AG04450 (cell line): ENCODE measurements around the gene NOTCH3. TPM values are rescaled to one million over a fixed set of nuclear protein-coding genes. Genes with fewer than 3 reads are reported as not detected.

ENCODE experiments used
- CTCF ChIA-PET: fragments of 300-600, 350-600 bp; formaldehyde crosslinking; extraction: SDS; loops from one replicate; lab custom pipeline; 2022; ENCODE audit warnings: antibody characterized with exemption, inconsistent platforms; lab: Charles Lee
- POLR2A ChIA-PET: fragments of 350-600 bp; formaldehyde crosslinking; extraction: SDS; loops from one replicate; lab custom pipeline; 2021; ENCODE audit warnings: antibody characterized with exemption, inconsistent platforms; lab: Yijun Ruan, JAX
- DNase-seq: peaks from one replicate; pipeline ENCODE4 v3.0.0-alpha.2; 2011; ENCODE audit warnings: low read depth, low spot score
- H3K27ac ChIP-seq: one replicate; pipeline ENCODE4 v1.5.1; 2012; ENCODE audit warnings: low read depth, low read length, control low read depth
- H3K27me3 ChIP-seq: one replicate; pipeline ENCODE4 v1.6.0; 2012; ENCODE audit warnings: low read length; ENCODE audit not compliant: control insufficient read depth, insufficient read depth
- H3K4me3 ChIP-seq: 2 replicates; pipeline ENCODE4 v1.5.1; 2011; ENCODE audit warnings: mild to moderate bottlenecking, low read depth, low read length, control low read depth
- H3K9me3 ChIP-seq: 2 replicates; pipeline ENCODE4 v1.5.1; 2012; ENCODE audit warnings: low read length; ENCODE audit not compliant: control insufficient read depth, insufficient read depth
- CTCF ChIP-seq: IDR thresholded peaks from 2 replicates; pipeline ENCODE4 v1.5.1; 2011; ENCODE audit warnings: low read depth, low read length, control low read depth, inconsistent platforms
- polyA plus RNA-seq: library from polyadenylated mRNA; depleted of rRNA; stranded (reverse); fragments of >200 nt; gene quantifications from 2 replicates; pipeline ENCODE4 v1.2.3, GENCODE V29; 2011

The NOTCH3 gene
- polyA plus RNA-seq, 1 experiment = 8.8 TPM

GRCh38 chr19:15245370-15246197, 44.8 kb upstream of the NOTCH3 start:
- CTCF ChIA-PET = interaction anchor here (0.6 kb wide), 1 partner anchor 336 kb away, joined by 3 read pairs; no protein-coding TSS in a partner anchor
- no peak for TF ChIP-seq CTCF
- Histone ChIP-seq H3K27me3 (no peaks in the 10 kb centered on the region), H3K4me3 (no peak overlapping the region), H3K27ac (no peak overlapping the region), H3K9me3 (no peaks in the 10 kb centered on the region)
- POLR2A ChIA-PET = no interaction called here
- no peak for DNase-seq

- TF ChIP-seq CTCF = no peak
- Histone ChIP-seq H3K27ac (no peak overlapping the region), H3K27me3 (no peaks in the 10 kb centered on the region), H3K9me3 (no peaks in the 10 kb centered on the region), H3K4me3 (no peak overlapping the region)
- ChIA-PET CTCF (interaction anchor here (0.6 kb wide), 1 partner anchor 337 kb away, joined by 3 read pairs; no protein-coding TSS in a partner anchor), POLR2A (interaction anchor here (0.5 kb wide), 1 partner anchor 15 kb away, joined by 3 read pairs; no protein-coding TSS in a partner anchor)
- no peak for DNase-seq
Observed at GRCh38 chr19:15244808-15245207, 44.0 kb upstream of the NOTCH3 start.

DNA sequence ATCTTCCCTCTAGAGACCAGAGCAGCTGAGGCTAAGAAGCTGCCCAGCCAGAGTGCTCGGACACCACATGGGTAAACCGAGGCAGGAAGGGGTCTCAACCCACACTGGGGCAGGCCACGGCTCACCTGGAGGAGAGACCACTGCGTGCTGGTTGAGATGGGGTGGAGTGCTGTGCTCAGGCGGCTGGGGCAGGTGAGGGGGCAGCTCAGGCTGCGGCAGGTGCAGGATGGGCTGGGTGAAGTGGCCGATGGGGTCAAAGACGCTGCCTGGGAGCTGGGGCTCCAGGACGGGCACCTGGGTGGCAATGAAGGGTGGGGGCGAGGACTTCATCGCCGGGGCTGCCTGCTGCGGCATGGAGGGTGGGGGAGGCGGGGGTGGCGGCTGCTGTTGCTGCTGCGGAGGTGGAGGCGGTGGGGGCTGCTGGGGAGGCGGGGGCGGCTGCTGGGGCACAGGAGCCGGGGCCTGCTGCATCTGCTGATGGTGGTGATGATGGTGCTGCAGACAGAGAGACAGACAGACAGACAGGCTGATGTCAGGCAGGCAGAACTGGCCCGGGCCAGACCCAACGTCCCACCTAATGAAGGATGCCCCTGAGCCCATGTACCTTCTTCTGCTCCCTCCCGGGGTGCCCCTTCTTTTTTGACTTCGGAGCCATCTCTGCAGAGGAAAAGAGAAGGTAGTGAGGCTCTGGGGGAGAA, 43.5 kb upstream of the NOTCH3 start:
- Histone ChIP-seq H3K27ac (no peak overlapping the region), H3K9me3 (no peaks in the 10 kb centered on the region), H3K4me3 (no peak overlapping the region), H3K27me3 (no peaks in the 10 kb centered on the region)
- ChIA-PET POLR2A (interaction anchor here (0.5 kb wide), 1 partner anchor 15 kb away, joined by 3 read pairs; no protein-coding TSS in a partner anchor), CTCF (interaction anchor here (0.6 kb wide), 1 partner anchor 130 kb away, joined by 4 read pairs; no protein-coding TSS in a partner anchor)
- no peak for TF ChIP-seq CTCF
- no peak for DNase-seq

DNA sequence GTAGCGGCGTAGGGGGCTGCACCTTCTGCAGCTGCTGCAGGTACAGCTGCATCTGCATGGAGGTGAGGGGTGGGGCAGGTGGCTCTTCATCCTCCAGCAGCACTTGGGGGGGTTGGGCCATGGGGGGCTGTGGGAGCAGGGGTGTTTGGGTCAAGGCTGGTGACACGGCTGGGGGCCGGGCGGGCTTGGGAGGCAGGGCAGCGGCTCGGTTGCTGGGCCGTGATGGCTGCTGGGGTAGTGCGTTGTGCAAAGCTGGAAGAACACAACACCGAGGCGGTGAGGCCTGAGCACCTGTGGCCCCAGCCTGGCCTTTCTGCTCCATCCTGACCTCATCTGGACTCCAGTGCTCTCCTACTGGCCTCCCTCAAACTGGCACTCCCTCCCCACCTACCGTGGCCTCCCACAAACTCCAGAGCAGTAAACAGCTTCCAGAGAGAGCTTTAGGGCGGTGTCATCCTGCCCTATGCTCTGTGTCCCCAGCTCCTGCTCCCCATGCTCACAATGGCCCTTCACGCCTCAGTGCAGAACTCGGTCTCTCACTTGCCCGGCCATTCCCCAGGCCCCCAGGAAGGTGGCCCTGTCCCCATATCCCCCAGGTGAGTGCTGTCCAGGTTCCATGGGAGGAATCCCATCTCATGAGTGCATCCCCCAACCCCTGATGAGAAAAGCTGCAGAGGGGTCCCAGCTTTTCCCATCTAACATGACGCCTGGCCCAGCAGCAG, 42.6 kb upstream of the NOTCH3 start:
- H3K4me3 ChIP-seq = no peak overlapping the region
- ChIA-PET POLR2A (interaction anchor here (0.6 kb wide), 2 partner anchors 34 to 97 kb away, joined by 6 to 9 read pairs; no protein-coding TSS in a partner anchor), CTCF (no interaction called here)
- no peaks in the 10 kb centered on the region for H3K9me3 ChIP-seq
- H3K27me3 ChIP-seq = no peaks in the 10 kb centered on the region
- H3K27ac ChIP-seq = peak overlapping the region; percentile 31
- TF ChIP-seq CTCF = no peak
- no peak for DNase-seq
